Endothelial cell of umbilical vein (primary cell): Measurements from ENCODE around the gene MST1.
"Not testable (repeated sequence)": the region's sequence is repeated elsewhere in the genome, so short reads cannot be mapped to it uniquely, and the experiment has no call there.

ENCODE experiments used
- CTCF ChIP-seq, 2 donors: IDR thresholded peaks; 1 replicate in 1 of 2; 2 replicates in 1 of 2; pipeline ENCODE4 v1.5.1; 2011; ENCODE audit warnings: low read length in 2 of 2, mild to moderate bottlenecking in 2 of 2, moderate library complexity in 2 of 2, control low read depth in 1 of 2, inconsistent platforms in 1 of 2, low read depth in 1 of 2; ENCODE audit not compliant: insufficient read depth in 1 of 2; ENCODE audit errors: extremely low read depth in 1 of 2
- POLR2A ChIP-seq: IDR thresholded peaks from 2 replicates; pipeline ENCODE4 v1.6.1; 2012; ENCODE audit warnings: low read depth, mild to moderate bottlenecking, control low read depth, low read length
- POLR2AphosphoS5 ChIP-seq: IDR thresholded peaks from 2 replicates; pipeline ENCODE4 v1.6.1; 2012; ENCODE audit warnings: low read depth, mild to moderate bottlenecking, control low read depth, low read length, moderate library complexity; ENCODE audit not compliant: insufficient read depth

- TF ChIP-seq POLR2AphosphoS5; CTCF (IDR thresholded peaks at IDR 0.05; ENCODE audit: extremely low read depth in 1 of 2, insufficient read depth in 1 of 2, low read depth in 1 of 2, low read length in 2 of 2); POLR2A: not testable (repeated sequence)
Observed at GRCh38 chr3:49686346-49686745, 2.9 kb downstream of the MST1 start.
